ENCODE results near the gene CDYL2.

The CDYL2 gene

DNA sequence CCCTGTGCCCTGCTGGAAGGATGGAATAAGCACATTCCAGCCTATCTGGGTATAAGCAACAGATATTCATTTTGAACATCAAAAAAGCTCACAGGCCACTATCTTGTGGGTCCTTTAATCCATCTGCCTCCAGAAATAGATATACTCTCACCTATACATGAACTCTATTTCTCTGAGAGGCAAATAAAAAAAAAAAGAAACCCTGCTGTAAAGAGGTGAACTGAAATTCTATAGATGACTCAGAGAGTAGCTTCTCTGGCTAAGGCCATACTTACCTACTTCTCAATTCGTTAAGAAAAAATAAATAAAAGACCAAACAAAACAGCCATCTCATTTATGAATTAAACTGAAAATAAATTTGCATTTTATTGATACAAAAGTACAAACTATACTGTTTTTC, 177.3 kb downstream of the CDYL2 start:
- 83% methylated on average over 1 of the region's 1 CpG; no CpG with 5 or more reads in 1 of the 2 experiments for WGBS, 2 experiments
- Histone ChIP-seq H3K4me1 (ENCODE audit: control insufficient read depth, insufficient read depth, low read length) (no peaks in the 10 kb centered on the region), H3K9me3 (ENCODE audit: control insufficient read depth, low read length) (no peaks in the 10 kb centered on the region), H3K27ac (ENCODE audit: insufficient read depth, low read depth, low read length, poor library complexity, severe bottlenecking) (no peak overlapping the region), H3K27me3 (ENCODE audit: control insufficient read depth, insufficient read depth, low read length, poor library complexity, severe bottlenecking) (no peaks in the 10 kb centered on the region), H3K4me3 (ENCODE audit: insufficient read depth, low read depth, low read length) (no peak overlapping the region), H3K36me3 (ENCODE audit: control insufficient read depth, insufficient read depth, low read length) (no peaks in the 10 kb centered on the region)

DNA sequence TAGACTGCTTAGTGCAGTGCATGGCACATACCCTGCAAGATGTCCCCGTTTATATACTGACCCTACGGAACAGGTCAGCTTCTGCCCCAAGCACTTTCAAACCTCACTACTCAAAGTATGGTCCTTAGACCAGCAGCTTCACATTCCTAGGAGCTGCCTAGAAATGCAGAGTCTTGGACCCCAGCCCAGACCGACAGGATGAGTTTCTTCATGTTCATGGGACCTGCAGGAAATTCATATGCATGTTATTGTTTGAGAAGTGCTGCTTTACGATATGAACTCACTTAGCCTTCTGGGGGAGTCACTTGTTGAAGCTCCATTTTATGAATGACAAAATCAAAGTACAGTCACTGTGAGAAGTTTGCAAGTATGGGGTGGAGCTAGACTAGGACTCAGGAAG, 181.0 kb downstream of the CDYL2 start:
- no peaks in the 10 kb centered on the region for H3K4me1 ChIP-seq (ENCODE audit: control insufficient read depth, insufficient read depth, low read length)
- no peaks in the 10 kb centered on the region for H3K27me3 ChIP-seq (ENCODE audit: control insufficient read depth, insufficient read depth, low read length, poor library complexity, severe bottlenecking)
- H3K36me3 ChIP-seq (ENCODE audit: control insufficient read depth, insufficient read depth, low read length): no peaks in the 10 kb centered on the region
- H3K4me3 ChIP-seq (ENCODE audit: insufficient read depth, low read depth, low read length): no peak overlapping the region
- H3K27ac ChIP-seq (ENCODE audit: insufficient read depth, low read depth, low read length, poor library complexity, severe bottlenecking): no peak overlapping the region
- H3K9me3 ChIP-seq (ENCODE audit: control insufficient read depth, low read length): no peaks in the 10 kb centered on the region
- 92 to 96% methylated on average over 4 of the region's 4 CpGs for WGBS, 2 experiments

GRCh38 chr16:80622007-80622406, 182.4 kb downstream of the CDYL2 start:
- WGBS, 2 experiments: 89 to 92% methylated on average over 3 of the region's 3 CpGs
- Histone ChIP-seq H3K4me1 (ENCODE audit: control insufficient read depth, insufficient read depth, low read length) (no peaks in the 10 kb centered on the region), H3K27me3 (ENCODE audit: control insufficient read depth, insufficient read depth, low read length, poor library complexity, severe bottlenecking) (no peaks in the 10 kb centered on the region), H3K4me3 (ENCODE audit: insufficient read depth, low read depth, low read length) (no peak overlapping the region), H3K36me3 (ENCODE audit: control insufficient read depth, insufficient read depth, low read length) (no peaks in the 10 kb centered on the region), H3K9me3 (ENCODE audit: control insufficient read depth, low read length) (no peaks in the 10 kb centered on the region), H3K27ac (ENCODE audit: insufficient read depth, low read depth, low read length, poor library complexity, severe bottlenecking) (no peak overlapping the region)

DNA sequence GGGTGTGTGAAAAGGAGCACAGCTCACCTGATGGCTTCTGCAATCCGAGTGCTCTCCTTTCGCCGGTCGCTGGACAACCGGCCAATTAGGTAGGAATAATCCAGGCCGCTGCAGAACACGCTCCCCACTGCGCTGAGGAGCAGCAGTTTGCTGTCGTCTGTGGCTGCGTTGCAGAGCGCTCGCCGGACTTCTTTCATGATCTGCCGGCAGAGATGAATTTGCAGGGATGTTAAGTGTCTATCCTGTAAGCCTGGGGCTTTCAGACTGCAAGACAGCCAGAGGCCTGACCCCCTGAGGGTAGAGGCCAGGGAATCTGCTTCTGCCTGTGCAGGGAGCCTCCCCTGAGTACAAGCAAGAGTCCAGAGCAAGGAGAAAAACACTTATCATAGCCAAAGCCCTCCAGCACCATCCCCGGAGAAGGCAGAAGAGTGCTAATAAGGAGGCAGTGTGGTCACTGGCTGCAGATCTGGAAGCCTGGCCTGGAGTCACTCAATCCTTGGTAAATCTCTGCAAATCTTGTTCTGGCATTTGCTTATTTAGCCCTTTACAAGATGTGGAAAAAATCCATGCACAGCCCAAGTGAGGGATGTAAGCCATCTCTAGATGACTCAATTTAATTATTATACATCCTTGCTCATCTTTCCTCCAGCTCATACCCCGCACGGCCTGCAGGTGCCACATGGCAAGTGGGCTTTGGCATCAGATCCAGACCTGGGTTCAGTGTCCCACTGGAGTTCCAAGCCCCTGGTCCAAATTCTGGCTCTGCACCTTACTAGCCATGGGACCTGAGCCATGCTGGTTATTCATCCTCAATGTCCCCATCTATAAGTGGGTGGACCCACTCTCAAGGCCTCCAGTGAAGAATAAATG, 183.4 kb downstream of the CDYL2 start:
- no peaks in the 10 kb centered on the region for H3K27me3 ChIP-seq (ENCODE audit: control insufficient read depth, insufficient read depth, low read length, poor library complexity, severe bottlenecking)

DNA sequence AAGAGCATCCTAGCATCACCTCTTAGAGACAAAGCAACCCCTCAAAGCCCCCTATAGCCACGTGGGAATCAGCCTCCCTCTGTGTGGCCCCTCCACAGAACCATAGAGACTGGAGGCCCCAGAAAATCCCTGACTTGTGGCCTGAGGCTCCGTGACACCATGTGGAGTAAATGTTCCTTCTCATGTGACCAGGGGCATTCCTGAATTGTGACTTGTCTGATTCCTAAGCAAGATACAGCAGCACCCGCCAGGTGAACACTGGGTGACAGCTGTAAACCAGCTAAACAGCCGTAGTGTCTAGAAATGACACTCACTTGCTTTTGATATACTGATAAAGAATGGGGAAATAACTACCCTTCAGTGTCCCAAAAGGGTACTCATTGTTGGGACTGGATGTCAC, 184.6 kb downstream of the CDYL2 start:
- no peak overlapping the region for H3K27ac ChIP-seq (ENCODE audit: insufficient read depth, low read depth, low read length, poor library complexity, severe bottlenecking)

More for the DNA sequence above, 183.4 kb downstream of the CDYL2 start:
- Histone ChIP-seq H3K9me3 (ENCODE audit: control insufficient read depth, low read length) (no peaks in the 10 kb centered on the region), H3K4me3 (ENCODE audit: insufficient read depth, low read depth, low read length) (no peak overlapping the region), H3K36me3 (ENCODE audit: control insufficient read depth, insufficient read depth, low read length) (no peaks in the 10 kb centered on the region), H3K27ac (ENCODE audit: insufficient read depth, low read depth, low read length, poor library complexity, severe bottlenecking) (no peak overlapping the region), H3K4me1 (ENCODE audit: control insufficient read depth, insufficient read depth, low read length) (no peaks in the 10 kb centered on the region)
- WGBS, 2 experiments: 93% methylated on average over 17 of the region's 17 CpGs

GRCh38 chr16:80618862-80619648, 185.3 kb downstream of the CDYL2 start:
- Histone ChIP-seq H3K4me1 (ENCODE audit: control insufficient read depth, insufficient read depth, low read length) (no peaks in the 10 kb centered on the region), H3K9me3 (ENCODE audit: control insufficient read depth, low read length) (no peaks in the 10 kb centered on the region), H3K27ac (ENCODE audit: insufficient read depth, low read depth, low read length, poor library complexity, severe bottlenecking) (no peak overlapping the region), H3K36me3 (ENCODE audit: control insufficient read depth, insufficient read depth, low read length) (no peaks in the 10 kb centered on the region), H3K4me3 (ENCODE audit: insufficient read depth, low read depth, low read length) (no peak overlapping the region), H3K27me3 (ENCODE audit: control insufficient read depth, insufficient read depth, low read length, poor library complexity, severe bottlenecking) (no peaks in the 10 kb centered on the region)
- 93% methylated on average over 14 of the region's 14 CpGs for WGBS, 2 experiments

More for the DNA sequence above, 184.6 kb downstream of the CDYL2 start:
- Histone ChIP-seq H3K4me1 (ENCODE audit: control insufficient read depth, insufficient read depth, low read length) (no peaks in the 10 kb centered on the region), H3K36me3 (ENCODE audit: control insufficient read depth, insufficient read depth, low read length) (no peaks in the 10 kb centered on the region), H3K4me3 (ENCODE audit: insufficient read depth, low read depth, low read length) (no peak overlapping the region), H3K27me3 (ENCODE audit: control insufficient read depth, insufficient read depth, low read length, poor library complexity, severe bottlenecking) (no peaks in the 10 kb centered on the region), H3K9me3 (ENCODE audit: control insufficient read depth, low read length) (no peaks in the 10 kb centered on the region)
- WGBS, 2 experiments: 82 to 88% methylated on average over 4 of the region's 4 CpGs

DNA sequence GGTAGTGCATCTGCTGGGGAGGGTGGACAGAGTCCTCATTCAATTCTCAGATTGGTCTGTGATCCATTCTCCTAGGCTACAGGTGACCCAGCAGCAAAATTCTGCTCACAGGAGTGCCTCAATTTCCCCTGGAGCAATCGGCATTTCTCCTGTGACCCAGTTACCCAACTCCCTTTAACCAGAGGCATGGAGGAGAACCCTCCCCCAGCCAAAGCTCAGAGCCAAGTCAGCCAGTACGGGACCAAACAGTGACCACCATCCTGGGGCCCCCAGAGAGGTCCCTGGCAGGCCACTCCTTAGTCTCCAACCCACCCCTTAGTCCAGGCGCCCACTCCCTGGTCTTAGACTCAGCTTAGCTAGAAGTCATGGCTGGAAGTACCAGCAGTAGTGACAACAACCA, 188.0 kb downstream of the CDYL2 start:
- no peaks in the 10 kb centered on the region for H3K36me3 ChIP-seq (ENCODE audit: control insufficient read depth, insufficient read depth, low read length)

GRCh38 chr16:80615735-80616134, 188.7 kb downstream of the CDYL2 start:
- Histone ChIP-seq H3K4me1 (ENCODE audit: control insufficient read depth, insufficient read depth, low read length) (peaks cover 4% of the 10 kb centered on the region), H3K27ac (ENCODE audit: insufficient read depth, low read depth, low read length, poor library complexity, severe bottlenecking) (no peak overlapping the region), H3K27me3 (ENCODE audit: control insufficient read depth, insufficient read depth, low read length, poor library complexity, severe bottlenecking) (no peaks in the 10 kb centered on the region), H3K36me3 (ENCODE audit: control insufficient read depth, insufficient read depth, low read length) (no peaks in the 10 kb centered on the region), H3K9me3 (ENCODE audit: control insufficient read depth, low read length) (no peaks in the 10 kb centered on the region), H3K4me3 (ENCODE audit: insufficient read depth, low read depth, low read length) (no peak overlapping the region)
- 91 to 93% methylated on average over 12 of the region's 12 CpGs for WGBS, 2 experiments

More for the DNA sequence above, 188.0 kb downstream of the CDYL2 start:
- Histone ChIP-seq H3K4me3 (ENCODE audit: insufficient read depth, low read depth, low read length) (no peak overlapping the region), H3K27me3 (ENCODE audit: control insufficient read depth, insufficient read depth, low read length, poor library complexity, severe bottlenecking) (no peaks in the 10 kb centered on the region), H3K9me3 (ENCODE audit: control insufficient read depth, low read length) (no peaks in the 10 kb centered on the region), H3K27ac (ENCODE audit: insufficient read depth, low read depth, low read length, poor library complexity, severe bottlenecking) (no peak overlapping the region), H3K4me1 (ENCODE audit: control insufficient read depth, insufficient read depth, low read length) (no peaks in the 10 kb centered on the region)
- 90 to 95% methylated on average over 3 of the region's 3 CpGs for WGBS, 2 experiments

- WGBS, 2 experiments: 93 to 94% methylated on average over 12 of the region's 12 CpGs
- H3K9me3 ChIP-seq (ENCODE audit: control insufficient read depth, low read length): no peaks in the 10 kb centered on the region
- no peaks in the 10 kb centered on the region for H3K27me3 ChIP-seq (ENCODE audit: control insufficient read depth, insufficient read depth, low read length, poor library complexity, severe bottlenecking)
- no peaks in the 10 kb centered on the region for H3K36me3 ChIP-seq (ENCODE audit: control insufficient read depth, insufficient read depth, low read length)
- no peak overlapping the region for H3K4me3 ChIP-seq (ENCODE audit: insufficient read depth, low read depth, low read length)
- peaks cover 10% of the 10 kb centered on the region for H3K4me1 ChIP-seq (ENCODE audit: control insufficient read depth, insufficient read depth, low read length)
- H3K27ac ChIP-seq (ENCODE audit: insufficient read depth, low read depth, low read length, poor library complexity, severe bottlenecking): no peak overlapping the region
Measured at GRCh38 chr16:80614908-80615671, 189.3 kb downstream of the CDYL2 start.

Measured in ectodermal cell (in vitro differentiated cells).